ENCODE measurements around the gene AP3S2. TPM values are rescaled to one million over a fixed set of nuclear protein-coding genes. Genes with fewer than 3 reads are reported as not detected.

AP3S2 gene
- total and polyA plus RNA-seq, 2 of the 4 experiments (the other 2 are of a cell fraction): 12.6 to 34.1 TPM

DNA sequence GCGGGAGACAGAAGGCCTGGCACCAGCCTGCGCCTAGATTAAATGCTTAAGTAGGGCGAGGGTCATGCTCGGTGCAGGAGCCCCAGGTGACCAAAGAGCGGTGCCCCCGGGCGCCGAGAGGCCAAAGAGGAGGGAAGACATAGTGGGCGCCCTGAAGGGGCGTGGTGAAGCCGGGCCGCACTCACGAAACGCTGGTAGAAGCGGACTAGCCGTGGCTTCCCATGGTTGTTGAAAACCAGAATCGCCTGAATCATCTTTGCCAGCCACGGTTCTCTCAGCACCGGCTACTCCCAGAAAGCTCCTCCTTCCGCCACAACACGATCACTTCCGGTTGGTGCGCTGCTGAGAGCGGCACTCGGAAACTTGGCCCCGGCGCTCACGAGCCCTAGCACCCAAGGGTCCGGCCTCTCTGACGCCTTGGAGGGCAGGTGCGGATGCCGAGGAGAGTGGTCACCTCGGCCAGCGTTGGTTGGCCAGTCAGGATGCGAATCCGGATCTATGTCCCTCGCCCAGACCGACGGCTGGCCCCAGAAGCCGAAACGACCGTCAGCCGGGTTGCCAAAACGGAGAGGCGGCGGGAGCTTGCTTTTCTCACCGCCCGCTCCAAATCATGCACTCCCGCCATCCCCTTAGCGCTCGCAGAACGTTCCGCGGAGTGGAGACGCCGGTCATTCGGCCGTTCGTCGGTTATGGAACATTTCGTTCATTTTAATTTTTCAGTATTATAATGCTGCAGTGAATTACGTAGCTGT lies at the start of gene AP3S2 (continued):
- TF ChIP-seq CEBPB (IDR thresholded peaks at IDR 0.05; ENCODE audit: low read depth, low read length) (no peak), RFX5 (IDR thresholded peaks at IDR 0.05; ENCODE audit: low read depth, low read length) (no peak), RAD21 (IDR thresholded peaks at IDR 0.05; ENCODE audit: low read length) (peak; percentile 30; the same call in 1 of the 2 replicates)
- TF ChIP-seq, protein P1, sequence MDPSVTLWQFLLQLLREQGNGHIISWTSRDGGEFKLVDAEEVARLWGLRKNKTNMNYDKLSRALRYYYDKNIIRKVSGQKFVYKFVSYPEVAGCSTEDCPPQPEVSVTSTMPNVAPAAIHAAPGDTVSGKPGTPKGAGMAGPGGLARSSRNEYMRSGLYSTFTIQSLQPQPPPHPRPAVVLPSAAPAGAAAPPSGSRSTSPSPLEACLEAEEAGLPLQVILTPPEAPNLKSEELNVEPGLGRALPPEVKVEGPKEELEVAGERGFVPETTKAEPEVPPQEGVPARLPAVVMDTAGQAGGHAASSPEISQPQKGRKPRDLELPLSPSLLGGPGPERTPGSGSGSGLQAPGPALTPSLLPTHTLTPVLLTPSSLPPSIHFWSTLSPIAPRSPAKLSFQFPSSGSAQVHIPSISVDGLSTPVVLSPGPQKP (IDR thresholded peaks at IDR 0.05; ENCODE audit: borderline replicate concordance, low read depth, low read length): 0 out of 2 replicates have a peak, but pooled peaks have one; percentile 55

DNA sequence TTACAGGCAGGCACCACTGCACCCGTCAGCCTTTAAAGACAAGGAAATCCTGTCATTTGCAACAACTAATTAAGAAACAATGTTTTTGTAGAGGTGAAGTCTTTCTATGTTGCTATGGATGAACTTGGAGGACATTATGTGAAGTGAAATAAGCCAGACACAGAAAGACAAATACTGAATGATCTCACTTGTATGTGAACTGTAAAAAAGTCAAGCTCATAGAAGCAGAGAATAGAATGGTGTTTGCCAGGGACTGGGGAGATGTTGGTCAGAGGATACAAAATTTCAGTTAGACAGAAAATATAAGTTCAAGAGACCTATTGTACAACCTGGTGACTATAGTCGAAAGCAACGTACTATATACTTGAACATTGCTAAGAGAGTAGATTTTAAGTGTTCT lies 46.1 kb upstream of the AP3S2 start:
- CTCF ChIA-PET: interaction anchor here (0.8 kb wide), 1 partner anchor 41 kb away, joined by 5 read pairs; no protein-coding TSS in a partner anchor
- H2AK5ac ChIP-seq (ENCODE audit: low read depth, low read length): no peak overlapping the region
- H4K8ac ChIP-seq (ENCODE audit: low read depth in 2 of 2, low read length in 2 of 2): no peak overlapping the region
- no peaks in the 10 kb centered on the region for H3K4me1 ChIP-seq (ENCODE audit: control insufficient read depth, insufficient read depth, low read length)
- H3K4me3 ChIP-seq (ENCODE audit: insufficient read depth, low read depth, low read length): no peak overlapping the region
- no peak overlapping the region for H3K4me2 ChIP-seq (ENCODE audit: low read depth, low read length)
- no peak overlapping the region for H3K4ac ChIP-seq (ENCODE audit: low read depth, low read length)
- no peak overlapping the region for H3K14ac ChIP-seq (replicated peaks; ENCODE audit: low read depth, low read length)
- no peak overlapping the region for H2AK9ac ChIP-seq (replicated peaks; ENCODE audit: low read depth, low read length, poor library complexity)
- H4K5ac ChIP-seq (ENCODE audit: low read depth, low read length): no peak overlapping the region
- no peak overlapping the region for H3K56ac ChIP-seq (ENCODE audit: extremely low read depth, insufficient read depth, low read length)
- no peak overlapping the region for H4K91ac ChIP-seq (ENCODE audit: insufficient read depth, low read depth, low read length)
- H3K27ac ChIP-seq (ENCODE audit: insufficient read depth, low read length): no peak overlapping the region
- no peak overlapping the region for H2AFZ ChIP-seq (replicated peaks; ENCODE audit: low read length, poor library complexity)
- H2BK15ac ChIP-seq (ENCODE audit: low read depth, low read length): no peak overlapping the region
- ATAC-seq (ENCODE audit: low read depth) (no peak), DNase-seq (no peak)
- intact Hi-C loops (cut with micrococcal nuclease): no loop called here
- H3K9ac ChIP-seq (ENCODE audit: low read depth, low read length): no peak overlapping the region
- no CpG with 5 or more reads among the region's 3 CpGs for WGBS, 2 experiments (ENCODE audit: extremely low coverage in 2 of 2, insufficient read length in 1 of 2)
- H2BK5ac ChIP-seq (ENCODE audit: low read depth, low read length, poor library complexity, severe bottlenecking): no peak overlapping the region
- no peaks in the 10 kb centered on the region for H3K9me1 ChIP-seq (ENCODE audit: insufficient read depth, low read length)
- dilution Hi-C loops (cut with HindIII; ENCODE audit: low sequenced_read_pairs, unreplicated experiment): no loop called here
- no peaks in the 10 kb centered on the region for H3K79me1 ChIP-seq (ENCODE audit: low read depth in 1 of 2, low read length in 2 of 2)
- in situ Hi-C loops (cut with MboI; ENCODE audit: low sequenced_read_pairs): no loop called here
- H3K36me3 ChIP-seq (ENCODE audit: control insufficient read depth, insufficient read depth, low read length): no peaks in the 10 kb centered on the region
- H4K20me1 ChIP-seq (ENCODE audit: insufficient read depth, low read length): no peaks in the 10 kb centered on the region
- no peaks in the 10 kb centered on the region for H3K9me3 ChIP-seq (ENCODE audit: control insufficient read depth, insufficient read depth, low read length)
- H3K23ac ChIP-seq (ENCODE audit: low read depth, low read length): no peak overlapping the region
- H2BK20ac ChIP-seq (ENCODE audit: low read depth, low read length): no peak overlapping the region
- POLR2A ChIA-PET (ENCODE audit: unreplicated experiment): no interaction called here
- H2BK120ac ChIP-seq (ENCODE audit: low read depth, low read length): no peak overlapping the region
- peaks cover 6% of the 10 kb centered on the region for H3K27me3 ChIP-seq (ENCODE audit: control insufficient read depth, insufficient read depth, low read length)
- H3K18ac ChIP-seq (ENCODE audit: low read depth, low read length): no peak overlapping the region
- no TSS peak for BruUV-seq (replicated peaks)
- TF ChIP-seq, protein P1 (IDR thresholded peaks at IDR 0.05; ENCODE audit: borderline replicate concordance, low read depth, low read length): no peak
- TF ChIP-seq CHD1 (IDR thresholded peaks at IDR 0.05; ENCODE audit: low read depth, low read length) (no peak), NFE2L2 (IDR thresholded peaks at IDR 0.05; ENCODE audit: low read depth, low read length) (no peak), SMC3 (IDR thresholded peaks at IDR 0.05; ENCODE audit: low read depth, low read length) (no peak), MXI1 (IDR thresholded peaks at IDR 0.05; ENCODE audit: borderline replicate concordance, low read depth, low read length) (no peak), BHLHE40 (IDR thresholded peaks at IDR 0.05; ENCODE audit: low read depth, low read length) (no peak), RCOR1 (IDR thresholded peaks at IDR 0.05; ENCODE audit: insufficient replicate concordance, low read length) (no peak), FOS (IDR thresholded peaks at IDR 0.05; ENCODE audit: low read depth, low read length) (no peak), MAZ (IDR thresholded peaks at IDR 0.05; ENCODE audit: borderline replicate concordance, low read depth, low read length) (no peak), POLR2A (IDR thresholded peaks at IDR 0.05; ENCODE audit: low read depth, low read length) (no peak)
- TF ChIP-seq, protein P2, sequence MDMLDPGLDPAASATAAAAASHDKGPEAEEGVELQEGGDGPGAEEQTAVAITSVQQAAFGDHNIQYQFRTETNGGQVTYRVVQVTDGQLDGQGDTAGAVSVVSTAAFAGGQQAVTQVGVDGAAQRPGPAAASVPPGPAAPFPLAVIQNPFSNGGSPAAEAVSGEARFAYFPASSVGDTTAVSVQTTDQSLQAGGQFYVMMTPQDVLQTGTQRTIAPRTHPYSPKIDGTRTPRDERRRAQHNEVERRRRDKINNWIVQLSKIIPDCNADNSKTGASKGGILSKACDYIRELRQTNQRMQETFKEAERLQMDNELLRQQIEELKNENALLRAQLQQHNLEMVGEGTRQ (IDR thresholded peaks at IDR 0.05; ENCODE audit: low read depth, low read length): no peak
